A549 (cell line): Measurements from ENCODE around the gene IL6ST.

Source experiments
- CHD2 ChIP-seq: fragments of 150-350 bp; IDR thresholded peaks from 2 replicates; pipeline ENCODE4 v1.6.1; 2014; ENCODE audit warnings: low read length; ENCODE audit not compliant: partially characterized antibody
- EP300 ChIP-seq, 2 experiments: fragments of >200 bp; sonication (Bioruptor Twin); formaldehyde crosslinking; IDR thresholded peaks; 2 replicates in 1 of 2; 3 replicates in 1 of 2; pipeline ENCODE4 v1.6.1; 2016 to 2017
- HDAC2 ChIP-seq: fragments of 200-600 bp; sonication (generic); IDR thresholded peaks from 2 replicates; pipeline ENCODE4 v1.6.1; 2016
- KDM5A ChIP-seq: fragments of 200-600 bp; sonication (generic); IDR thresholded peaks from 2 replicates; pipeline ENCODE4 v1.6.1; 2016; ENCODE audit warnings: antibody characterized with exemption, mild to moderate bottlenecking
- MAFK ChIP-seq: fragments of 450-650 bp; IDR thresholded peaks from 2 replicates; pipeline ENCODE4 v1.6.1; 2014; ENCODE audit not compliant: partially characterized antibody
- MYC ChIP-seq: IDR thresholded peaks from 2 replicates; pipeline ENCODE4 v1.6.1; 2012; ENCODE audit warnings: mild to moderate bottlenecking, inconsistent platforms, low read length, improper control_type of control experiment, borderline replicate concordance
- NFE2L2 ChIP-seq: fragments of 150-350 bp; conservative IDR thresholded peaks from 2 replicates; pipeline ENCODE4 v1.6.1; 2014; ENCODE audit warnings: low read length
- NR3C1 ChIP-seq: fragments of >200 bp; sonication (Bioruptor Twin); formaldehyde crosslinking; IDR thresholded peaks from 3 replicates; pipeline ENCODE4 v1.6.1; 2017
- POLR2A ChIP-seq: IDR thresholded peaks from 2 replicates; pipeline ENCODE4 v1.6.1; 2012; ENCODE audit warnings: mild to moderate bottlenecking, low read length
- RAD21 ChIP-seq, 2 experiments: fragments of >200 bp in 1 of 2; sonication (Bioruptor Twin) in 1 of 2; formaldehyde crosslinking in 1 of 2; IDR thresholded peaks in 1 of 2; conservative IDR thresholded peaks in 1 of 2; 2 replicates in 1 of 2; 3 replicates in 1 of 2; pipeline ENCODE4 v1.6.1; 2012 to 2018; ENCODE audit warnings: inconsistent platforms in 1 of 2
- ZC3H11A ChIP-seq: fragments of 450-650 bp; IDR thresholded peaks from 2 replicates; pipeline ENCODE4 v1.6.1; 2014; ENCODE audit warnings: antibody characterized with exemption, mild to moderate bottlenecking
- TF ChIP-seq, protein P1 (sequence below): fragments of >200 bp; sonication (Bioruptor Twin); formaldehyde crosslinking; IDR thresholded peaks from 3 replicates; pipeline ENCODE4 v1.5.1; 2016
- TF ChIP-seq, protein P2 (sequence below): IDR thresholded peaks from 2 replicates; pipeline ENCODE4 v1.6.1; 2012

DNA sequence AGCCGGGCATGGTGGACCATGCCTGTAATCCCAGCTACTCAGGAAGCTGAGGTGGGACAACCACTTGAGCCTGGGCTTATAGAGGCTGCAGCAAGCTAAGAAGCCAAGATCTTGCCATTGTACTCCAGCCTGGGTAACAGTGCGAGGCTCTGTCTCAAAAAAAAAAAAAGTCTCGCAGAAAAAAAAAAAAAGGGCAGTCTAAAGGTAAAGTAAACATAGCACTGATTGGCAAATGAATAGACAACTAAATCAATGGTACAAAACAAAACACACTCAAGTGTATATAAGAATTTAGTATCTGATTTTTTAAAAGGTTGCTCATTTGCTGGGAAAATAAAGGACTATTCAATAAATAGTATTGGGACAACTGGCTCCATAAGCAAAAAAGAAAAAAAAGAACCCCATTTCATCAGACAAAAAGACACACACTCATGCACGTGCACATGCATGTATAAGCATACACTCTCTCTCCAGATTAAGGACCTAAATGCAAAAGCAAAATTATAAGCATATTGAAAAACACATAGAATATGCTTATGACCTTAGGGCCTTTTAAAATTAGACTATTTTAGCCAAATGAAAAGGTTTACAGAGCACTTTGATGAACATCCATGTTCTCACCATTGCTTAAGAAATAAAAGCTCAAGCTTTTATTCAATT, 5.7 kb downstream of the IL6ST start:
- no peak for TF ChIP-seq CHD2
- TF ChIP-seq POLR2A = no peak
- TF ChIP-seq, protein P1, sequence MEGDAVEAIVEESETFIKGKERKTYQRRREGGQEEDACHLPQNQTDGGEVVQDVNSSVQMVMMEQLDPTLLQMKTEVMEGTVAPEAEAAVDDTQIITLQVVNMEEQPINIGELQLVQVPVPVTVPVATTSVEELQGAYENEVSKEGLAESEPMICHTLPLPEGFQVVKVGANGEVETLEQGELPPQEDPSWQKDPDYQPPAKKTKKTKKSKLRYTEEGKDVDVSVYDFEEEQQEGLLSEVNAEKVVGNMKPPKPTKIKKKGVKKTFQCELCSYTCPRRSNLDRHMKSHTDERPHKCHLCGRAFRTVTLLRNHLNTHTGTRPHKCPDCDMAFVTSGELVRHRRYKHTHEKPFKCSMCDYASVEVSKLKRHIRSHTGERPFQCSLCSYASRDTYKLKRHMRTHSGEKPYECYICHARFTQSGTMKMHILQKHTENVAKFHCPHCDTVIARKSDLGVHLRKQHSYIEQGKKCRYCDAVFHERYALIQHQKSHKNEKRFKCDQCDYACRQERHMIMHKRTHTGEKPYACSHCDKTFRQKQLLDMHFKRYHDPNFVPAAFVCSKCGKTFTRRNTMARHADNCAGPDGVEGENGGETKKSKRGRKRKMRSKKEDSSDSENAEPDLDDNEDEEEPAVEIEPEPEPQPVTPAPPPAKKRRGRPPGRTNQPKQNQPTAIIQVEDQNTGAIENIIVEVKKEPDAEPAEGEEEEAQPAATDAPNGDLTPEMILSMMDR = no peak
- TF ChIP-seq KDM5A = no peak
- no peak for TF ChIP-seq MYC
- TF ChIP-seq NFE2L2 = no peak
- no peak for TF ChIP-seq ZC3H11A
- TF ChIP-seq EP300 (IDR thresholded peaks at IDR 0.05) = no peak
- TF ChIP-seq HDAC2 = no peak
- TF ChIP-seq RAD21 (conservative IDR thresholded peaks at IDR 0.05 in 1 of 2, IDR thresholded peaks at IDR 0.05 in 1 of 2) = no peak
- TF ChIP-seq, protein P2, sequence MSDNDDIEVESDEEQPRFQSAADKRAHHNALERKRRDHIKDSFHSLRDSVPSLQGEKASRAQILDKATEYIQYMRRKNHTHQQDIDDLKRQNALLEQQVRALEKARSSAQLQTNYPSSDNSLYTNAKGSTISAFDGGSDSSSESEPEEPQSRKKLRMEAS = no peak
- no peak for TF ChIP-seq NR3C1
- no peak for TF ChIP-seq MAFK
